Measurements from ENCODE around the gene GMDS.
A peak's percentile ranks its signal among the peaks of the same experiment; 100 is the strongest.

GRCh38 chr6:1770968-1771723 lies 474.3 kb downstream of the GMDS start:
- peak; percentile 80 for TF ChIP-seq JUN (IDR thresholded peaks at IDR 0.05; ENCODE audit: borderline replicate concordance, insufficient read depth, insufficient read length, low read depth)
- TF ChIP-seq POLR2A (IDR thresholded peaks at IDR 0.05; ENCODE audit: low read depth, low read length), result no peak
- no peak for TF ChIP-seq CTCF (IDR thresholded peaks at IDR 0.05; ENCODE audit: extremely low read depth in 1 of 2, insufficient read depth in 1 of 2, low read depth in 1 of 2, low read length in 2 of 2)
- no peak for TF ChIP-seq EZH2 (IDR thresholded peaks at IDR 0.05; ENCODE audit: borderline replicate concordance, low read depth, low read length, severe bottlenecking)

Data from endothelial cell of umbilical vein (primary cell).